Measurements from ENCODE around the gene H1-8.

The H1-8 gene

GRCh38 chr3:129562803-129563202 lies 19.8 kb downstream of the H1-8 start:
- no peak for TF ChIP-seq CTCF (IDR thresholded peaks at IDR 0.05; ENCODE audit: low read depth, low read length)
- no peak overlapping the region for H3K4me3 ChIP-seq (ENCODE audit: low read depth, low read length)

- TF ChIP-seq CTCF (IDR thresholded peaks at IDR 0.05; ENCODE audit: low read depth, low read length) = no peak
- H3K4me3 ChIP-seq (ENCODE audit: low read depth, low read length) = no peak overlapping the region
Observed at GRCh38 chr3:129563332-129563731, 20.4 kb downstream of the H1-8 start.

GRCh38 chr3:129563850-129564535 lies 21.0 kb downstream of the H1-8 start:
- H3K4me3 ChIP-seq (ENCODE audit: low read depth, low read length) = no peak overlapping the region
- no peak for TF ChIP-seq CTCF (IDR thresholded peaks at IDR 0.05; ENCODE audit: low read depth, low read length)

- TF ChIP-seq CTCF (IDR thresholded peaks at IDR 0.05; ENCODE audit: low read depth, low read length) = no peak
- no peak overlapping the region for H3K4me3 ChIP-seq (ENCODE audit: low read depth, low read length)
Observed at GRCh38 chr3:129564981-129565644, 22.1 kb downstream of the H1-8 start.

GRCh38 chr3:129565902-129566301 lies 22.9 kb downstream of the H1-8 start:
- H3K4me3 ChIP-seq (ENCODE audit: low read depth, low read length) = no peak overlapping the region
- no peak for TF ChIP-seq CTCF (IDR thresholded peaks at IDR 0.05; ENCODE audit: low read depth, low read length)

GRCh38 chr3:129567176-129567705 lies 24.3 kb downstream of the H1-8 start:
- H3K4me3 ChIP-seq (ENCODE audit: low read depth, low read length) = no peak overlapping the region
- no peak for TF ChIP-seq CTCF (IDR thresholded peaks at IDR 0.05; ENCODE audit: low read depth, low read length)

GRCh38 chr3:129567939-129568338 lies 25.0 kb downstream of the H1-8 start:
- no peak for TF ChIP-seq CTCF (IDR thresholded peaks at IDR 0.05; ENCODE audit: low read depth, low read length)
- H3K4me3 ChIP-seq (ENCODE audit: low read depth, low read length) = no peak overlapping the region

Data from WI38 (cell line).